ENCODE measurements around the gene HMGCL.
"Not testable (repeated sequence)": the region's sequence is repeated elsewhere in the genome, so short reads cannot be mapped to it uniquely, and the experiment has no call there.

GRCh38 chr1:23802809-23803342 is 22.4 kb downstream of the HMGCL start:
- not testable (repeated sequence) for TF ChIP-seq POLR2AphosphoS5 (IDR thresholded peaks at IDR 0.05; ENCODE audit: low read depth, low read length); RAD21 (CRISPR knock-in tag; IDR thresholded peaks at IDR 0.05); FOSL1 (CRISPR knock-in tag; IDR thresholded peaks at IDR 0.05; ENCODE audit: borderline replicate concordance); ZNF367 (CRISPR knock-in tag; IDR thresholded peaks at IDR 0.05; ENCODE audit: borderline replicate concordance); ETV6 (CRISPR knock-in tag; conservative IDR thresholded peaks at IDR 0.05); REST (IDR thresholded peaks at IDR 0.05; ENCODE audit: borderline replicate concordance in 1 of 2, low read depth in 1 of 2, low read length in 2 of 2); E2F1 (CRISPR knock-in tag; IDR thresholded peaks at IDR 0.05); HMGXB4 (CRISPR knock-in tag; IDR thresholded peaks at IDR 0.05; ENCODE audit: borderline replicate concordance in 1 of 2, low read depth in 1 of 2); NFKB2 (CRISPR knock-in tag; IDR thresholded peaks at IDR 0.05; ENCODE audit: borderline replicate concordance); NR1H2 (CRISPR knock-in tag; IDR thresholded peaks at IDR 0.05; ENCODE audit: borderline replicate concordance, low read depth); CTCF (CRISPR knock-in tag; IDR thresholded peaks at IDR 0.05); ZNF224 (CRISPR knock-in tag; IDR thresholded peaks at IDR 0.05)
